K562 (cell line): ENCODE data around the gene RBMS1. TPM values are rescaled to one million over a fixed set of nuclear protein-coding genes. Genes with fewer than 3 reads are reported as not detected.

Source experiments
- ATAC-seq: fragments of 200-7000 bp; cut with Tn5 transposase; 3 replicates; pipeline ENCODE4 v1.9.1; 2020; ENCODE audit warnings: moderate library complexity
- BruUV-seq: library from RNA; stranded (reverse); fragments of 400-500 nt; replicated peaks from 2 replicates; lab custom pipeline; 2021; lab: Mats Ljungman, UMichigan
- CTCF ChIA-PET: fragments of 300-600 bp; formaldehyde crosslinking; extraction: SDS; loops from one replicate; lab custom pipeline; 2021; ENCODE audit warnings: low intra/inter-chr PET ratio; lab: Yijun Ruan, JAX
- POLR2A ChIA-PET: fragments of 300-600, 350-650 bp; sonication (Branson Sonifier 250); formaldehyde crosslinking; extraction: SDS; loops from one replicate; lab custom pipeline; 2021; ENCODE audit warnings: antibody characterized with exemption, inconsistent platforms; lab: Yijun Ruan, JAX
- DNase-seq, 4 experiments: peaks; one replicate each; pipeline versions ENCODE4 v3.0.0 to v3.0.0-alpha.2; 2011 to 2018; ENCODE audit warnings: low spot score in 3 of 4, mixed read lengths in 3 of 4; ENCODE audit errors: extremely low read depth in 1 of 4
- FAIRE-seq: peaks from 2 replicates; lab custom pipeline; 2011; peaks lifted over from hg19 to GRCh38; lab: Jason Lieb, UNC
- H2AFZ ChIP-seq: 2 replicates; pipeline ENCODE4 v1.6.0; 2011; ENCODE audit warnings: low read depth, low read length, control low read depth, inconsistent platforms
- H3K27ac ChIP-seq: fragments of 200-600 bp; 3 replicates; pipeline ENCODE4 v1.8.0; 2011; ENCODE audit warnings: low read depth, mild to moderate bottlenecking, control low read depth, inconsistent platforms, low read length, moderate library complexity, mixed read lengths; ENCODE audit errors: extremely low read depth
- H3K27me3 ChIP-seq, 2 experiments: fragments of 300-600 bp in 1 of 2; 2 replicates in 1 of 2; 3 replicates in 1 of 2; pipeline versions ENCODE4 v1.6.0 to v1.8.0; 2011; ENCODE audit warnings: inconsistent platforms in 2 of 2, low read length in 2 of 2, mild to moderate bottlenecking in 1 of 2, mixed read lengths in 1 of 2, moderate library complexity in 1 of 2; ENCODE audit not compliant: control insufficient read depth in 2 of 2, insufficient read depth in 2 of 2
- H3K36me3 ChIP-seq: fragments of 300-600 bp; 3 replicates; pipeline ENCODE4 v1.8.0; 2011; ENCODE audit warnings: mild to moderate bottlenecking, low read length, inconsistent platforms; ENCODE audit not compliant: control insufficient read depth, insufficient read depth
- H3K4me1 ChIP-seq, 2 experiments: fragments of 200-600 bp in 1 of 2; replicated peaks in 1 of 2; 2 replicates in 1 of 2; 3 replicates in 1 of 2; pipeline versions ENCODE4 v1.5.1 to v1.8.0; 2011; ENCODE audit warnings: inconsistent platforms in 2 of 2, low read length in 2 of 2, mild to moderate bottlenecking in 1 of 2, mixed read lengths in 1 of 2, moderate library complexity in 1 of 2; ENCODE audit not compliant: control insufficient read depth in 2 of 2, insufficient read depth in 2 of 2
- H3K4me2 ChIP-seq: 2 replicates; pipeline ENCODE4 v1.6.1; 2011; ENCODE audit warnings: low read length, control low read depth, inconsistent platforms, mixed read lengths; ENCODE audit not compliant: insufficient read depth
- H3K4me3 ChIP-seq: fragments of 200-600 bp; sonication (generic), shearing (Covaris generic); 2 replicates; pipeline ENCODE4 v1.5.1; 2016; ENCODE audit warnings: control low read depth, inconsistent platforms
- H3K79me2 ChIP-seq: fragments of 200-600 bp; 3 replicates; pipeline ENCODE4 v1.8.0; 2011; ENCODE audit warnings: low read length, inconsistent platforms; ENCODE audit not compliant: control insufficient read depth, insufficient read depth
- H3K9ac ChIP-seq, 2 experiments: 2 replicates each; pipeline versions ENCODE4 v1.6.0 to v1.6.1; 2011; ENCODE audit warnings: low read depth in 2 of 2, low read length in 2 of 2, control low read depth in 1 of 2, inconsistent platforms in 1 of 2, mild to moderate bottlenecking in 1 of 2, mixed read lengths in 1 of 2; ENCODE audit not compliant: insufficient read depth in 1 of 2
- H3K9me1 ChIP-seq: one replicate; pipeline ENCODE4 v1.6.0; 2011; ENCODE audit warnings: inconsistent platforms, mild to moderate bottlenecking, low read length, moderate library complexity; ENCODE audit not compliant: control insufficient read depth, insufficient read depth
- H3K9me3 ChIP-seq: replicated peaks from 2 replicates; pipeline ENCODE4 v1.5.1; 2011; ENCODE audit warnings: low read depth, low read length, inconsistent platforms; ENCODE audit not compliant: control insufficient read depth, insufficient read depth
- H4K20me1 ChIP-seq: replicated peaks from 2 replicates; pipeline ENCODE4 v1.6.1; 2011; ENCODE audit warnings: low read length, inconsistent platforms, mixed read lengths; ENCODE audit not compliant: control insufficient read depth, insufficient read depth
- L3MBTL2 ChIP-seq: fragments of 450-650 bp; IDR thresholded peaks from 2 replicates; pipeline ENCODE4 v1.6.1; 2016; ENCODE audit warnings: mild to moderate bottlenecking, moderate library complexity
- LCOR ChIP-seq: sonication (generic); formaldehyde crosslinking; IDR thresholded peaks from 2 replicates; pipeline ENCODE4 v1.8.0; 2022; ENCODE audit warnings: mild to moderate bottlenecking, missing genetic modification reagents
- MTA1 ChIP-seq: fragments of 450-650 bp; IDR thresholded peaks from 2 replicates; pipeline ENCODE4 v1.6.1; 2017; ENCODE audit warnings: borderline replicate concordance
- NFYB ChIP-seq: IDR thresholded peaks from 2 replicates; pipeline ENCODE4 v1.6.1; 2011; ENCODE audit warnings: mild to moderate bottlenecking, moderate library complexity; ENCODE audit not compliant: insufficient read length; ENCODE audit errors: extremely low read depth
- NR4A1 ChIP-seq, 2 experiments: fragments of 250-450 bp in 1 of 2; fragments of 450-650 bp in 1 of 2; sonication (Bioruptor Pico) in 1 of 2; IDR thresholded peaks; 2 replicates each; pipeline versions ENCODE4 v1.4.0 to v1.6.1; 2016 to 2020; ENCODE audit warnings: mild to moderate bottlenecking in 2 of 2, missing compliant biosample characterization in 1 of 2, missing genetic modification characterization in 1 of 2, moderate library complexity in 1 of 2
- RBM22 ChIP-seq: fragments of 200-400 bp; formaldehyde crosslinking; IDR thresholded peaks from 2 replicates; pipeline ENCODE4 v1.6.1; 2018; ENCODE audit warnings: low read length, low read depth; ENCODE audit not compliant: poor library complexity, severe bottlenecking
- ZNF695 ChIP-seq: fragments of 450-650 bp; formaldehyde crosslinking; IDR thresholded peaks from 2 replicates; pipeline ENCODE4 v1.4.0; 2020; ENCODE audit warnings: mild to moderate bottlenecking, moderate library complexity
- whole genome bisulfite sequencing: fragments of 100-300 bp; shearing (Covaris generic); methylation state at CpG from one replicate; pipeline ENCODE4 v1.1.6; 2016; ENCODE audit warnings: low coverage, mixed read lengths; ENCODE audit not compliant: insufficient coverage; ENCODE audit errors: missing lambda C conversion rate; 5-methylcytosine and 5-hydroxymethylcytosine counted together
- in situ Hi-C: fragments of 300-500 bp; cut with MboI; formaldehyde crosslinking; loops from 4 replicates; pipeline ENCODE4 v1.15.0; 2018; ENCODE audit warnings: inconsistent platforms, mixed read lengths
- intact Hi-C: fragments of 100-400 bp; cut with micrococcal nuclease; formaldehyde crosslinking; loops from 2 replicates; pipeline ENCODE4 v1.14.2; 2022
- polyA plus RNA-seq, 8 experiments: library from polyadenylated mRNA; depleted of rRNA in 4 of 8; stranded (reverse) in 5 of 8; unstranded in 3 of 8; fragments of >200 nt; fragmentation: Nextera tagmentation in 2 of 8; fragmentation: Illumina TruSeq in 1 of 8; extraction: Ambion mirVana in 2 of 8; extraction: Trizol in 1 of 8; gene quantifications; 2 replicates each; pipeline versions ENCODE4 v1.2.1 to v1.2.3, GENCODE V29; 2011 to 2014; ENCODE audit warnings: inconsistent platforms in 1 of 8, missing spikeins in 1 of 8
- total RNA-seq, 7 experiments: library from RNA; depleted of rRNA in 6 of 7; stranded (reverse); fragments of >200 nt in 6 of 7; fragmentation: Illumina TruSeq in 2 of 7; extraction: Trizol in 2 of 7; gene quantifications; 2 replicates each; pipeline versions ENCODE4 v1.2.1 to v1.2.3, GENCODE V29; 2011 to 2021; ENCODE audit warnings: low replicate concordance in 1 of 7

Gene RBMS1
- total and polyA plus RNA-seq, 9 of the 15 experiments (the other 6 are each of a cell fraction or from before 2014, with no cell fraction given), result 0.04 to 0.31 (median 0.09) TPM; not detected in 6

DNA sequence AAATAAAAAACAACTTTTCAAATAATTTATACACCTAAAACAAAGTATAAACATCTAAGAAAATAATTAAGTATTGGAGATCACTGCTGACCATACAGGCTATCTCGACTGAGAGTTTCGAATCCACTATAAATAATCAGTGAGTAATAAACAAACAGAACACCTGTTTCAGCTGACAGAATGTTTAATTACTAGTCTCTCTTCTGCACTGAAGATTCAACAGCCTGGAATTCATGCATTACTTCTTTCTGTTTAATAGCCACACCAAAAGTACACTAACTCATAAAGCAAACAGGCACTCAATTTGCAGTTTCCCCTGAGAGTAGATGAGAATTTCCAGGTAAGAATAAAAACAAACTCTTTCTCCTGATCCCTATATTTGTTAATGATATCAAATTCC, 138.5 kb downstream of the RBMS1 start (continued):
- no peak for TF ChIP-seq NFYB
- no peak for TF ChIP-seq L3MBTL2
- TF ChIP-seq NR4A1 (CRISPR knock-in tag; IDR thresholded peaks at IDR 0.05), result no peak
- no peak for TF ChIP-seq NR4A1 (tag; IDR thresholded peaks at IDR 0.05)
- TF ChIP-seq RBM22, result no peak
- no peak for TF ChIP-seq LCOR (CRISPR knock-in tag)
- no peak for TF ChIP-seq MTA1
- TF ChIP-seq, all 486 proteins: peak for 0

DNA sequence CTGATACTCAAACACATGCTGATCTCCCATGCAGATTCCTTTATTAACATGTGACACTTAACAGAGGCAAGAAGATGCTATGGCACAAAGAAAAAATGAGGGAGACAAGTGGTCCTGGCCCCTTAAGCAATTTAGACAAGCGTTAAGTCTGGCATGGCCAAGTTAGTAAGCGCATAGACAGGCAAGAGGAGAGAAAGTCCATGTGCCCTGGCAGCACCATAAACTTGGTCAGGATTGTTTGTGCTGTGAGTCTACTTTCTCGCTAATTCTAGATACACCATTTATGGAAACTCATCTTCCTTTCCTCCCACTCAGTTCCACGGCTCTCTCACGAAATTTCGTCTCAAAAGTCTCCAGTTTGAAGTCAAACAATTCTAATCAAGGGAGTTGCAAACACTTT, 138.9 kb downstream of the RBMS1 start:
- intact Hi-C loops, result no loop called here
- no TSS peak for BruUV-seq
- CTCF ChIA-PET, result no interaction called here
- H3K4me3 ChIP-seq, result no peak overlapping the region
- H3K27me3 ChIP-seq, result no peaks in the 10 kb centered on the region
- DNase-seq, result no peak
- H3K4me2 ChIP-seq, result no peak overlapping the region
- no peaks in the 10 kb centered on the region for H4K20me1 ChIP-seq
- H2AFZ ChIP-seq, result no peak overlapping the region
- in situ Hi-C loops, result no loop called here
- no peak for TF ChIP-seq ZNF695
- TF ChIP-seq, all 486 proteins: peak for 0
- Histone ChIP-seq H3K79me2 (no peaks in the 10 kb centered on the region), H3K9me1 (no peaks in the 10 kb centered on the region), H3K36me3 (no peaks in the 10 kb centered on the region), H3K9me3 (no peaks in the 10 kb centered on the region), H3K4me1 (no peaks in the 10 kb centered on the region), H3K9ac (no peak overlapping the region), H3K27ac (no peak overlapping the region)
- 0% methylated on average over 6 of the region's 6 CpGs for WGBS
- no peak for ATAC-seq
- POLR2A ChIA-PET, result no interaction called here
- no peak for FAIRE-seq
